22Rv1 (cell line): ENCODE data around the gene SPTLC1.
"Not testable (repeated sequence)": the region's sequence is repeated elsewhere in the genome, so short reads cannot be mapped to it uniquely, and the experiment has no call there.

Source experiments
- H3K27ac ChIP-seq: fragments of 450-650 bp; 2 replicates; pipeline ENCODE4 v1.5.1; 2017
- CTCF ChIP-seq: fragments of 450-650 bp; IDR thresholded peaks from 2 replicates; pipeline ENCODE4 v1.5.1; 2017; ENCODE audit warnings: mild to moderate bottlenecking
- ZFX ChIP-seq: fragments of 450-650 bp; IDR thresholded peaks from 2 replicates; pipeline ENCODE4 v1.6.1; 2017; ENCODE audit warnings: antibody characterized with exemption, borderline replicate concordance

SPTLC1 gene

GRCh38 chr9:92155221-92155620 is 40.0 kb upstream of the SPTLC1 start:
- H3K27ac ChIP-seq, result no peak overlapping the region

GRCh38 chr9:92153466-92154415 is 38.5 kb upstream of the SPTLC1 start:
- H3K27ac ChIP-seq, result not testable (repeated sequence)

More at GRCh38 chr9:92155221-92155620, 40.0 kb upstream of the SPTLC1 start:
- TF ChIP-seq ZFX (no peak), CTCF (no peak)

GRCh38 chr9:92151691-92152393 is 36.6 kb upstream of the SPTLC1 start:
- no peak overlapping the region for H3K27ac ChIP-seq
- TF ChIP-seq CTCF, result no peak
- no peak for TF ChIP-seq ZFX

GRCh38 chr9:92150501-92151470 is 35.6 kb upstream of the SPTLC1 start:
- not testable (repeated sequence) for H3K27ac ChIP-seq

GRCh38 chr9:92147852-92148180 is 32.6 kb upstream of the SPTLC1 start:
- H3K27ac ChIP-seq, result no peak overlapping the region
- TF ChIP-seq CTCF (no peak), ZFX (no peak)

GRCh38 chr9:92147030-92147851 is 32.0 kb upstream of the SPTLC1 start:
- TF ChIP-seq ZFX (no peak), CTCF (no peak)
- H3K27ac ChIP-seq, result no peak overlapping the region

- no peak overlapping the region for H3K27ac ChIP-seq
- TF ChIP-seq ZFX, result no peak
- TF ChIP-seq CTCF, result no peak
Measured at GRCh38 chr9:92146610-92147009, 31.4 kb upstream of the SPTLC1 start.

GRCh38 chr9:92145784-92146183 is 30.6 kb upstream of the SPTLC1 start:
- H3K27ac ChIP-seq, result not testable (repeated sequence)
